K562 (cell line): Measurements from ENCODE around the gene REEP3. TPM values are rescaled to one million over a fixed set of nuclear protein-coding genes. Genes with fewer than 3 reads are reported as not detected.

ENCODE experiments used
- TAL1 ChIP-seq: fragments of 450-650 bp; IDR thresholded peaks from 2 replicates; pipeline ENCODE4 v1.6.1; 2016; ENCODE audit warnings: mild to moderate bottlenecking
- polyA plus RNA-seq, 8 experiments: library from polyadenylated mRNA; depleted of rRNA in 4 of 8; stranded (reverse) in 5 of 8; unstranded in 3 of 8; fragments of >200 nt; fragmentation: Nextera tagmentation in 2 of 8; fragmentation: Illumina TruSeq in 1 of 8; extraction: Ambion mirVana in 2 of 8; extraction: Trizol in 1 of 8; gene quantifications; 2 replicates each; pipeline versions ENCODE4 v1.2.1 to v1.2.3, GENCODE V29; 2011 to 2014; ENCODE audit warnings: inconsistent platforms in 1 of 8, missing spikeins in 1 of 8
- total RNA-seq, 7 experiments: library from RNA; depleted of rRNA in 6 of 7; stranded (reverse); fragments of >200 nt in 6 of 7; fragmentation: Illumina TruSeq in 2 of 7; extraction: Trizol in 2 of 7; gene quantifications; 2 replicates each; pipeline versions ENCODE4 v1.2.1 to v1.2.3, GENCODE V29; 2011 to 2021; ENCODE audit warnings: low replicate concordance in 1 of 7
- TF ChIP-seq, protein P1 (sequence below), 2 experiments: fragments of 450-650 bp; formaldehyde crosslinking in 1 of 2; IDR thresholded peaks; 2 replicates each; pipeline versions ENCODE4 v1.4.0 to v1.6.1; 2014 to 2020; ENCODE audit warnings: mild to moderate bottlenecking in 2 of 2, borderline replicate concordance in 1 of 2, low read depth in 1 of 2

REEP3 gene
- total and polyA plus RNA-seq, 9 of the 15 experiments (the other 6 are each of a cell fraction or from before 2014, with no cell fraction given), result 3.4 to 13.4 (median 9.2) TPM

DNA sequence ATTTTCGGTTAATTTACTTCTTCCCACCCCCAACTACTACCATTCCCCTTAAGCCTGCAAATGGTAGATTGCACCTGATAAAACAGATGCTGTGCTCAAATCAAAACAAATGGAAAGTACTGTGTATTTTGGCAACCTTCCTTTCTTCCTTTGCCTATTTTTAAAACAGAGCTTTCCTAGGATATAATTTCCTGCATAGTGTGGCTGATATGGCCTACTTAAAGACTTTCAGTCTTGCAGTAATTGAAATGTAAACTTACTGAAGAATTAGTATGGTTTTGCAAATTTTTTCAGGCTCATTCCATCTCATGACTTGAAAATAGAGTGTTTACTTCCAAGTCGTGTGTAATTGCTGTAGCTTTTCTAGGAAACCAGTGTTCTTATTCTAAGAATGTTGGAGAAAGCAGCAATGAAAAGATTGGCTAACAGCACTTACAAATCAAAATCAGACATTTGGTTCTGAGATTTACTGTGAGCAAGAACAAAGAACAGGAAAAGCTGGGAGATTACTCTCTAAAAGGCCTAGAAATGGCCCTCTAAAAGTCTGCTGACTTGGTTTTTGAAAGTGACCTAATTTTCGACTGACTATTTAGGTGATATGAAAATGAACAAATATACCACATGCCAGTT is 52.0 kb downstream of the REEP3 start (continued):
- TF ChIP-seq, protein P1, sequence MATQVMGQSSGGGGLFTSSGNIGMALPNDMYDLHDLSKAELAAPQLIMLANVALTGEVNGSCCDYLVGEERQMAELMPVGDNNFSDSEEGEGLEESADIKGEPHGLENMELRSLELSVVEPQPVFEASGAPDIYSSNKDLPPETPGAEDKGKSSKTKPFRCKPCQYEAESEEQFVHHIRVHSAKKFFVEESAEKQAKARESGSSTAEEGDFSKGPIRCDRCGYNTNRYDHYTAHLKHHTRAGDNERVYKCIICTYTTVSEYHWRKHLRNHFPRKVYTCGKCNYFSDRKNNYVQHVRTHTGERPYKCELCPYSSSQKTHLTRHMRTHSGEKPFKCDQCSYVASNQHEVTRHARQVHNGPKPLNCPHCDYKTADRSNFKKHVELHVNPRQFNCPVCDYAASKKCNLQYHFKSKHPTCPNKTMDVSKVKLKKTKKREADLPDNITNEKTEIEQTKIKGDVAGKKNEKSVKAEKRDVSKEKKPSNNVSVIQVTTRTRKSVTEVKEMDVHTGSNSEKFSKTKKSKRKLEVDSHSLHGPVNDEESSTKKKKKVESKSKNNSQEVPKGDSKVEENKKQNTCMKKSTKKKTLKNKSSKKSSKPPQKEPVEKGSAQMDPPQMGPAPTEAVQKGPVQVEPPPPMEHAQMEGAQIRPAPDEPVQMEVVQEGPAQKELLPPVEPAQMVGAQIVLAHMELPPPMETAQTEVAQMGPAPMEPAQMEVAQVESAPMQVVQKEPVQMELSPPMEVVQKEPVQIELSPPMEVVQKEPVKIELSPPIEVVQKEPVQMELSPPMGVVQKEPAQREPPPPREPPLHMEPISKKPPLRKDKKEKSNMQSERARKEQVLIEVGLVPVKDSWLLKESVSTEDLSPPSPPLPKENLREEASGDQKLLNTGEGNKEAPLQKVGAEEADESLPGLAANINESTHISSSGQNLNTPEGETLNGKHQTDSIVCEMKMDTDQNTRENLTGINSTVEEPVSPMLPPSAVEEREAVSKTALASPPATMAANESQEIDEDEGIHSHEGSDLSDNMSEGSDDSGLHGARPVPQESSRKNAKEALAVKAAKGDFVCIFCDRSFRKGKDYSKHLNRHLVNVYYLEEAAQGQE (IDR thresholded peaks at IDR 0.05; ENCODE audit: borderline replicate concordance), result no peak; the same call in 1 of the 2 replicates
- TF ChIP-seq, protein P1 (CRISPR knock-in tag; IDR thresholded peaks at IDR 0.05; ENCODE audit: low read depth), result no peak
- TF ChIP-seq TAL1, result 0 out of 2 replicates have a peak, but pooled peaks have one; percentile 7
- TF ChIP-seq, all 486 proteins: peak for 15
